Upper lobe of left lung (tissue), 4 donors: ENCODE results near the gene CNTNAP2.

Experiments used
- POLR2A ChIP-seq, 4 donors: fragments of 450-650 bp; IDR thresholded peaks; one replicate each; pipeline ENCODE4 v1.5.1; 2016 to 2017; ENCODE audit warnings: antibody characterized with exemption in 4 of 4, mild to moderate bottlenecking in 2 of 4
- POLR2AphosphoS5 ChIP-seq, 2 donors: sonication (generic); formaldehyde crosslinking; IDR thresholded peaks; one replicate each; pipeline ENCODE4 v1.5.1; 2017; ENCODE audit warnings: antibody characterized with exemption in 2 of 2
- TF ChIP-seq, protein P1 (sequence below), 6 experiments: fragments of 450-650 bp in 4 of 6; fragments of 200-600 bp in 2 of 6; sonication (generic) in 2 of 6; IDR thresholded peaks; one replicate each; pipeline ENCODE4 v1.5.1; 2016 to 2019; ENCODE audit warnings: antibody characterized with exemption in 6 of 6

DNA sequence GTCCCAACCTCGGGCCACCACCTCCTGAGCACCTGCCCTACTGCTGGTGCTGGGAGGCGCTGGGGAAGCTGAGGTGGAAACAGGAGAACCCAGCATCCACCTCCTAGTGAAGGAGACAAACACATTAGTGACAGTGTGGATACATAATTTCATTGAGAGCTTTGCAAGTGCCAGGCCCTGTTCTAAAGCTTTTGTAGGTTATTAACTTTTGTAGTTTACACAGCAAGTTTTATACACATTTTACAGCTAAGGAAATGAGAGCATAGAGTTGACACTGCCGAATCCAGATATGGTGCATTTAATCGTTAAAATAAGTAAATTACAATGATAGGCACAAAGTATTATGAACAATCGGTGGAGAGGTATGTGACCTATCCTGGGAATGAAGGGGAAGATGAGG, 2007.9 kb downstream of the CNTNAP2 start:
- TF ChIP-seq, protein P1, sequence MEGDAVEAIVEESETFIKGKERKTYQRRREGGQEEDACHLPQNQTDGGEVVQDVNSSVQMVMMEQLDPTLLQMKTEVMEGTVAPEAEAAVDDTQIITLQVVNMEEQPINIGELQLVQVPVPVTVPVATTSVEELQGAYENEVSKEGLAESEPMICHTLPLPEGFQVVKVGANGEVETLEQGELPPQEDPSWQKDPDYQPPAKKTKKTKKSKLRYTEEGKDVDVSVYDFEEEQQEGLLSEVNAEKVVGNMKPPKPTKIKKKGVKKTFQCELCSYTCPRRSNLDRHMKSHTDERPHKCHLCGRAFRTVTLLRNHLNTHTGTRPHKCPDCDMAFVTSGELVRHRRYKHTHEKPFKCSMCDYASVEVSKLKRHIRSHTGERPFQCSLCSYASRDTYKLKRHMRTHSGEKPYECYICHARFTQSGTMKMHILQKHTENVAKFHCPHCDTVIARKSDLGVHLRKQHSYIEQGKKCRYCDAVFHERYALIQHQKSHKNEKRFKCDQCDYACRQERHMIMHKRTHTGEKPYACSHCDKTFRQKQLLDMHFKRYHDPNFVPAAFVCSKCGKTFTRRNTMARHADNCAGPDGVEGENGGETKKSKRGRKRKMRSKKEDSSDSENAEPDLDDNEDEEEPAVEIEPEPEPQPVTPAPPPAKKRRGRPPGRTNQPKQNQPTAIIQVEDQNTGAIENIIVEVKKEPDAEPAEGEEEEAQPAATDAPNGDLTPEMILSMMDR (IDR thresholded peaks at IDR 0.05): no peak
- TF ChIP-seq POLR2AphosphoS5 (IDR thresholded peaks at IDR 0.05) (no peak), POLR2A (IDR thresholded peaks at IDR 0.05) (no peak)
